Hematopoietic multipotent progenitor cell treated with erythropoietin and hydrocortisone succinate and interleukin-3 and kit ligand, for 8 days (in vitro differentiated cells): Measurements from ENCODE around the gene CYTL1.
"Not testable (repeated sequence)": the region's sequence is repeated elsewhere in the genome, so short reads cannot be mapped to it uniquely, and the experiment has no call there.

ENCODE experiments used
- DNase-seq: peaks from one replicate; pipeline ENCODE4 v3.0.0-alpha.2; 2015

CYTL1 gene

GRCh38 chr4:5033281-5033841 is 14.1 kb upstream of the CYTL1 start:
- peak; percentile 35 for DNase-seq

- no peak for DNase-seq
Observed at GRCh38 chr4:5032813-5033212, 13.6 kb upstream of the CYTL1 start.

GRCh38 chr4:5030927-5031326 is 11.7 kb upstream of the CYTL1 start:
- DNase-seq, result no peak

- no peak for DNase-seq
Observed at GRCh38 chr4:5030221-5030620, 11.0 kb upstream of the CYTL1 start.

- no peak for DNase-seq
Observed at GRCh38 chr4:5029447-5029846, 10.2 kb upstream of the CYTL1 start.

- DNase-seq, result no peak
Observed at GRCh38 chr4:5028480-5028879, 9.2 kb upstream of the CYTL1 start.

GRCh38 chr4:5027346-5027745 is 8.1 kb upstream of the CYTL1 start:
- no peak for DNase-seq

GRCh38 chr4:5026371-5026770 is 7.1 kb upstream of the CYTL1 start:
- peak; percentile 51 for DNase-seq

GRCh38 chr4:5024673-5025072 is 5.4 kb upstream of the CYTL1 start:
- no peak for DNase-seq

GRCh38 chr4:5021546-5021945 is 2.3 kb upstream of the CYTL1 start:
- no peak for DNase-seq

GRCh38 chr4:5020341-5020740 is 1.1 kb upstream of the CYTL1 start:
- peak; percentile 31 for DNase-seq

- DNase-seq, result no peak
Observed at GRCh38 chr4:5019796-5020195, 538 bp upstream of the CYTL1 start.

- peak; percentile 63 for DNase-seq
Observed at GRCh38 chr4:5018603-5019002, 655 bp downstream of the CYTL1 start.

GRCh38 chr4:5018096-5018495 is 1.2 kb downstream of the CYTL1 start:
- DNase-seq, result peak; percentile 54

- no peak for DNase-seq
Observed at GRCh38 chr4:5014007-5014682, 5.1 kb downstream of the CYTL1 start.

GRCh38 chr4:5012958-5013357 is 6.3 kb downstream of the CYTL1 start:
- no peak for DNase-seq

GRCh38 chr4:5012244-5012898 is 6.9 kb downstream of the CYTL1 start:
- DNase-seq, result no peak

- DNase-seq, result no peak
Observed at GRCh38 chr4:5010984-5011383, 8.3 kb downstream of the CYTL1 start.

GRCh38 chr4:5009796-5010195 is 9.5 kb downstream of the CYTL1 start:
- no peak for DNase-seq

- not testable (repeated sequence) for DNase-seq
Observed at GRCh38 chr4:5006932-5007331, 12.3 kb downstream of the CYTL1 start.

GRCh38 chr4:5004496-5004895 is 14.8 kb downstream of the CYTL1 start:
- DNase-seq, result no peak

- no peak for DNase-seq
Observed at GRCh38 chr4:5003918-5004317, 15.3 kb downstream of the CYTL1 start.

GRCh38 chr4:5003372-5003857 is 15.8 kb downstream of the CYTL1 start:
- peak; percentile 94 for DNase-seq

GRCh38 chr4:5001641-5002040 is 17.6 kb downstream of the CYTL1 start:
- not testable (repeated sequence) for DNase-seq
